ENCODE measurements around the gene SAMMSON.

SAMMSON gene

GRCh38 chr3:69986419-69986818, 13.1 kb upstream of the SAMMSON start:
- Histone ChIP-seq H3K9ac (ENCODE audit: low read length) (no peak overlapping the region), H3K9me3 (ENCODE audit: low read length) (no peaks in the 10 kb centered on the region), H3K4me3 (ENCODE audit: low read depth in 1 of 2, low read length in 2 of 2) (no peak overlapping the region), H3K4me1 (ENCODE audit: insufficient read depth, low read length) (no peaks in the 10 kb centered on the region), H3K27ac (ENCODE audit: low read depth, low read length) (no peak overlapping the region), H3K27me3 (ENCODE audit: control insufficient read depth in 1 of 2, insufficient read depth in 2 of 2, low read length in 2 of 2) (no peaks in the 10 kb centered on the region), H3K36me3 (ENCODE audit: insufficient read depth, low read length) (no peaks in the 10 kb centered on the region)

- H3K27ac ChIP-seq (ENCODE audit: low read depth, low read length): no peak overlapping the region
- no peak overlapping the region for H3K4me3 ChIP-seq (ENCODE audit: low read depth in 1 of 2, low read length in 2 of 2)
- no peaks in the 10 kb centered on the region for H3K4me1 ChIP-seq (ENCODE audit: insufficient read depth, low read length)
- no peaks in the 10 kb centered on the region for H3K27me3 ChIP-seq (ENCODE audit: control insufficient read depth in 1 of 2, insufficient read depth in 2 of 2, low read length in 2 of 2)
- H3K9ac ChIP-seq (ENCODE audit: low read length): no peak overlapping the region
- no peaks in the 10 kb centered on the region for H3K36me3 ChIP-seq (ENCODE audit: insufficient read depth, low read length)
- H3K9me3 ChIP-seq (ENCODE audit: low read length): no peaks in the 10 kb centered on the region
These were observed 11.7 kb upstream of the SAMMSON start for GRCh38 chr3:69987833-69988232.

GRCh38 chr3:69993757-69994156, 5.8 kb upstream of the SAMMSON start:
- Histone ChIP-seq H3K9ac (ENCODE audit: low read length) (no peak overlapping the region), H3K4me1 (ENCODE audit: insufficient read depth, low read length) (peaks cover 14% of the 10 kb centered on the region), H3K9me3 (ENCODE audit: low read length) (no peaks in the 10 kb centered on the region), H3K36me3 (ENCODE audit: insufficient read depth, low read length) (no peaks in the 10 kb centered on the region), H3K27ac (ENCODE audit: low read depth, low read length) (no peak overlapping the region), H3K4me3 (ENCODE audit: low read depth in 1 of 2, low read length in 2 of 2) (no peak overlapping the region), H3K27me3 (ENCODE audit: control insufficient read depth in 1 of 2, insufficient read depth in 2 of 2, low read length in 2 of 2) (no peaks in the 10 kb centered on the region)

GRCh38 chr3:69994919-69995318, 4.6 kb upstream of the SAMMSON start:
- Histone ChIP-seq H3K36me3 (ENCODE audit: insufficient read depth, low read length) (no peaks in the 10 kb centered on the region), H3K27me3 (ENCODE audit: control insufficient read depth in 1 of 2, insufficient read depth in 2 of 2, low read length in 2 of 2) (no peaks in the 10 kb centered on the region), H3K27ac (ENCODE audit: low read depth, low read length) (no peak overlapping the region), H3K4me3 (ENCODE audit: low read depth in 1 of 2, low read length in 2 of 2) (no peak overlapping the region), H3K4me1 (ENCODE audit: insufficient read depth, low read length) (peaks cover 17% of the 10 kb centered on the region), H3K9ac (ENCODE audit: low read length) (no peak overlapping the region), H3K9me3 (ENCODE audit: low read length) (no peaks in the 10 kb centered on the region)

GRCh38 chr3:69997631-69998307, 1.8 kb upstream of the SAMMSON start:
- H3K27me3 ChIP-seq (ENCODE audit: control insufficient read depth in 1 of 2, insufficient read depth in 2 of 2, low read length in 2 of 2): no peaks in the 10 kb centered on the region
- H3K4me3 ChIP-seq (ENCODE audit: low read depth in 1 of 2, low read length in 2 of 2): no peak overlapping the region
- H3K4me1 ChIP-seq (ENCODE audit: insufficient read depth, low read length): peaks cover 17% of the 10 kb centered on the region
- no peak overlapping the region for H3K9ac ChIP-seq (ENCODE audit: low read length)
- H3K36me3 ChIP-seq (ENCODE audit: insufficient read depth, low read length): no peaks in the 10 kb centered on the region
- H3K27ac ChIP-seq (ENCODE audit: low read depth, low read length): peak overlapping the region; percentile 48
- no peaks in the 10 kb centered on the region for H3K9me3 ChIP-seq (ENCODE audit: low read length)

GRCh38 chr3:69998759-69999139, 784 bp upstream of the SAMMSON start:
- H3K9me3 ChIP-seq (ENCODE audit: low read length): no peaks in the 10 kb centered on the region
- H3K36me3 ChIP-seq (ENCODE audit: insufficient read depth, low read length): no peaks in the 10 kb centered on the region
- peaks cover 17% of the 10 kb centered on the region for H3K4me1 ChIP-seq (ENCODE audit: insufficient read depth, low read length)
- H3K4me3 ChIP-seq (ENCODE audit: low read depth in 1 of 2, low read length in 2 of 2): peak overlapping the region in 1 of 2 donors; percentile 25
- no peak overlapping the region for H3K9ac ChIP-seq (ENCODE audit: low read length)
- no peaks in the 10 kb centered on the region for H3K27me3 ChIP-seq (ENCODE audit: control insufficient read depth in 1 of 2, insufficient read depth in 2 of 2, low read length in 2 of 2)
- H3K27ac ChIP-seq (ENCODE audit: low read depth, low read length): peak overlapping the region; percentile 29

- Histone ChIP-seq H3K9me3 (ENCODE audit: low read length) (no peaks in the 10 kb centered on the region), H3K4me1 (ENCODE audit: insufficient read depth, low read length) (peaks cover 17% of the 10 kb centered on the region), H3K4me3 (ENCODE audit: low read depth in 1 of 2, low read length in 2 of 2) (no peak overlapping the region), H3K27me3 (ENCODE audit: control insufficient read depth in 1 of 2, insufficient read depth in 2 of 2, low read length in 2 of 2) (no peaks in the 10 kb centered on the region), H3K27ac (ENCODE audit: low read depth, low read length) (no peak overlapping the region), H3K9ac (ENCODE audit: low read length) (no peak overlapping the region), H3K36me3 (ENCODE audit: insufficient read depth, low read length) (no peaks in the 10 kb centered on the region)
These were observed 486 bp downstream of the SAMMSON start for GRCh38 chr3:70000028-70000410.

- Histone ChIP-seq H3K4me3 (ENCODE audit: low read depth in 1 of 2, low read length in 2 of 2) (no peak overlapping the region), H3K9ac (ENCODE audit: low read length) (no peak overlapping the region)
These were observed 1.1 kb downstream of the SAMMSON start for GRCh38 chr3:70000563-70001081.

GRCh38 chr3:70003119-70003518, 3.6 kb downstream of the SAMMSON start:
- H3K36me3 ChIP-seq (ENCODE audit: insufficient read depth, low read length): no peaks in the 10 kb centered on the region

More at GRCh38 chr3:70000563-70001081, 1.1 kb downstream of the SAMMSON start:
- H3K27me3 ChIP-seq (ENCODE audit: control insufficient read depth in 1 of 2, insufficient read depth in 2 of 2, low read length in 2 of 2): no peaks in the 10 kb centered on the region
- H3K27ac ChIP-seq (ENCODE audit: low read depth, low read length): no peak overlapping the region
- no peaks in the 10 kb centered on the region for H3K9me3 ChIP-seq (ENCODE audit: low read length)
- peaks cover 17% of the 10 kb centered on the region for H3K4me1 ChIP-seq (ENCODE audit: insufficient read depth, low read length)
- H3K36me3 ChIP-seq (ENCODE audit: insufficient read depth, low read length): no peaks in the 10 kb centered on the region

GRCh38 chr3:70006089-70006488, 6.6 kb downstream of the SAMMSON start:
- H3K27me3 ChIP-seq (ENCODE audit: control insufficient read depth in 1 of 2, insufficient read depth in 2 of 2, low read length in 2 of 2): no peaks in the 10 kb centered on the region
- H3K4me3 ChIP-seq (ENCODE audit: low read depth in 1 of 2, low read length in 2 of 2): no peak overlapping the region
- H3K9ac ChIP-seq (ENCODE audit: low read length): no peak overlapping the region
- no peak overlapping the region for H3K27ac ChIP-seq (ENCODE audit: low read depth, low read length)
- H3K9me3 ChIP-seq (ENCODE audit: low read length): no peaks in the 10 kb centered on the region
- no peaks in the 10 kb centered on the region for H3K4me1 ChIP-seq (ENCODE audit: insufficient read depth, low read length)
- H3K36me3 ChIP-seq (ENCODE audit: insufficient read depth, low read length): no peaks in the 10 kb centered on the region

More at GRCh38 chr3:70003119-70003518, 3.6 kb downstream of the SAMMSON start:
- Histone ChIP-seq H3K9me3 (ENCODE audit: low read length) (no peaks in the 10 kb centered on the region), H3K4me1 (ENCODE audit: insufficient read depth, low read length) (peaks cover 9% of the 10 kb centered on the region), H3K4me3 (ENCODE audit: low read depth in 1 of 2, low read length in 2 of 2) (no peak overlapping the region), H3K27me3 (ENCODE audit: control insufficient read depth in 1 of 2, insufficient read depth in 2 of 2, low read length in 2 of 2) (no peaks in the 10 kb centered on the region), H3K27ac (ENCODE audit: low read depth, low read length) (no peak overlapping the region), H3K9ac (ENCODE audit: low read length) (no peak overlapping the region)

- Histone ChIP-seq H3K27me3 (ENCODE audit: control insufficient read depth in 1 of 2, insufficient read depth in 2 of 2, low read length in 2 of 2) (no peaks in the 10 kb centered on the region), H3K9me3 (ENCODE audit: low read length) (no peaks in the 10 kb centered on the region), H3K4me1 (ENCODE audit: insufficient read depth, low read length) (no peaks in the 10 kb centered on the region), H3K4me3 (ENCODE audit: low read depth in 1 of 2, low read length in 2 of 2) (no peak overlapping the region), H3K9ac (ENCODE audit: low read length) (no peak overlapping the region), H3K27ac (ENCODE audit: low read depth, low read length) (no peak overlapping the region), H3K36me3 (ENCODE audit: insufficient read depth, low read length) (no peaks in the 10 kb centered on the region)
These were observed 10.8 kb downstream of the SAMMSON start for GRCh38 chr3:70010346-70010745.

GRCh38 chr3:70011582-70011981, 12.0 kb downstream of the SAMMSON start:
- Histone ChIP-seq H3K36me3 (ENCODE audit: insufficient read depth, low read length) (no peaks in the 10 kb centered on the region), H3K4me1 (ENCODE audit: insufficient read depth, low read length) (no peaks in the 10 kb centered on the region), H3K27me3 (ENCODE audit: control insufficient read depth in 1 of 2, insufficient read depth in 2 of 2, low read length in 2 of 2) (no peaks in the 10 kb centered on the region), H3K27ac (ENCODE audit: low read depth, low read length) (no peak overlapping the region), H3K4me3 (ENCODE audit: low read depth in 1 of 2, low read length in 2 of 2) (no peak overlapping the region), H3K9ac (ENCODE audit: low read length) (no peak overlapping the region), H3K9me3 (ENCODE audit: low read length) (no peaks in the 10 kb centered on the region)

Measured in muscle layer of colon (tissue), 2 donors.